Ishikawa (cell line): ENCODE measurements around the gene GALNT10.

Experiments used
- CEBPB ChIP-seq: IDR thresholded peaks from 2 replicates; pipeline ENCODE4 v1.6.1; 2012
- CREB1 ChIP-seq: IDR thresholded peaks from 2 replicates; pipeline ENCODE4 v1.6.1; 2012; ENCODE audit warnings: low read depth
- EGR1 ChIP-seq: IDR thresholded peaks from 2 replicates; pipeline ENCODE4 v1.6.1; 2012
- EP300 ChIP-seq: IDR thresholded peaks from 2 replicates; pipeline ENCODE4 v1.6.1; 2012; ENCODE audit warnings: borderline replicate concordance
- FOXM1 ChIP-seq: IDR thresholded peaks from 2 replicates; pipeline ENCODE4 v1.6.1; 2012; ENCODE audit warnings: low read depth, borderline replicate concordance
- MAX ChIP-seq: IDR thresholded peaks from 2 replicates; pipeline ENCODE4 v1.6.1; 2012
- NFIC ChIP-seq: IDR thresholded peaks from 2 replicates; pipeline ENCODE4 v1.6.1; 2012
- RAD21 ChIP-seq: IDR thresholded peaks from 2 replicates; pipeline ENCODE4 v1.6.1; 2012; ENCODE audit warnings: low read depth
- REST ChIP-seq: IDR thresholded peaks from 2 replicates; pipeline ENCODE4 v1.6.1; 2012; ENCODE audit warnings: low read depth, mild to moderate bottlenecking
- TAF1 ChIP-seq: IDR thresholded peaks from 2 replicates; pipeline ENCODE4 v1.6.1; 2012; ENCODE audit warnings: low read depth, mild to moderate bottlenecking
- TCF12 ChIP-seq: IDR thresholded peaks from 2 replicates; pipeline ENCODE4 v1.6.1; 2012; ENCODE audit warnings: low read depth
- TEAD4 ChIP-seq: IDR thresholded peaks from 2 replicates; pipeline ENCODE4 v1.6.1; 2012
- USF1 ChIP-seq: IDR thresholded peaks from 2 replicates; pipeline ENCODE4 v1.6.1; 2012
- YY1 ChIP-seq: IDR thresholded peaks from 2 replicates; pipeline ENCODE4 v1.6.1; 2012; ENCODE audit warnings: low read depth
- ZBTB7A ChIP-seq: IDR thresholded peaks from 2 replicates; pipeline ENCODE4 v1.6.1; 2012; ENCODE audit warnings: low read depth

GALNT10 gene

GRCh38 chr5:154181161-154181560 lies 9.4 kb upstream of the GALNT10 start:
- TF ChIP-seq ZBTB7A, result no peak
- no peak for TF ChIP-seq RAD21
- no peak for TF ChIP-seq TCF12
- no peak for TF ChIP-seq EGR1
- TF ChIP-seq YY1, result no peak
- TF ChIP-seq TEAD4, result no peak
- TF ChIP-seq MAX, result no peak
- TF ChIP-seq TAF1, result no peak
- TF ChIP-seq CEBPB, result no peak
- TF ChIP-seq EP300, result no peak

- TF ChIP-seq EP300, result no peak
- no peak for TF ChIP-seq TCF12
- no peak for TF ChIP-seq EGR1
These were observed 1.2 kb upstream of the GALNT10 start for GRCh38 chr5:154189256-154189818.

- TF ChIP-seq CREB1, result no peak
- 0 out of 2 replicates have a peak, but pooled peaks have one; percentile 34 for TF ChIP-seq MAX
- TF ChIP-seq CEBPB, result peak; percentile 34; the same call in 1 of the 2 replicates
- TF ChIP-seq NFIC, result no peak
- TF ChIP-seq RAD21, result peak; percentile 13; the same call in 1 of the 2 replicates
- TF ChIP-seq EP300, result no peak
- no peak for TF ChIP-seq TAF1
- TF ChIP-seq TEAD4, result no peak
- no peak for TF ChIP-seq ZBTB7A
These were observed 526 bp upstream of the GALNT10 start for GRCh38 chr5:154189819-154190594.

GRCh38 chr5:154191467-154192261 lies 1.1 kb downstream of the GALNT10 start:
- no peak for TF ChIP-seq TAF1
- no peak for TF ChIP-seq CEBPB
- TF ChIP-seq USF1, result no peak
- no peak for TF ChIP-seq NFIC
- TF ChIP-seq TCF12, result no peak
- TF ChIP-seq REST, result no peak
- TF ChIP-seq FOXM1, result no peak
- no peak for TF ChIP-seq ZBTB7A
- TF ChIP-seq YY1, result no peak
- TF ChIP-seq CREB1, result no peak
- no peak for TF ChIP-seq EGR1
- no peak for TF ChIP-seq TEAD4
- TF ChIP-seq EP300, result no peak

- TF ChIP-seq USF1 (no peak), TEAD4 (no peak), CEBPB (no peak), TCF12 (no peak), EGR1 (no peak), ZBTB7A (no peak), NFIC (no peak), CREB1 (no peak), MAX (no peak), TAF1 (no peak), REST (no peak), RAD21 (no peak), YY1 (no peak), FOXM1 (no peak), EP300 (no peak)
These were observed 2.8 kb downstream of the GALNT10 start for GRCh38 chr5:154193283-154193682.
